Right kidney (tissue), 1 donor: ENCODE measurements around the gene COA1.
A peak's percentile ranks its signal among the peaks of the same experiment; 100 is the strongest.
"Not testable (repeated sequence)": the region's sequence is repeated elsewhere in the genome, so short reads cannot be mapped to it uniquely, and the experiment has no call there.

Source experiments
- DNase-seq: peaks from one replicate; pipeline ENCODE4 v3.0.0-alpha.2; 2016

Gene COA1

GRCh38 chr7:43758822-43759683 lies 29.7 kb upstream of the COA1 start:
- peak; percentile 90 for DNase-seq

- peak; percentile 73 for DNase-seq
Observed at GRCh38 chr7:43758029-43758821, 28.9 kb upstream of the COA1 start, which contains the start of gene BLVRA. Gene BLVRA, plus strand, starts transcription at chr7:43758680. Its CDS starts 12,479 bp downstream, at chr7:43771159.

- DNase-seq = no peak
Observed at GRCh38 chr7:43757073-43757720, 27.9 kb upstream of the COA1 start.

- DNase-seq = no peak
Observed at GRCh38 chr7:43756368-43757072, 27.2 kb upstream of the COA1 start.

- DNase-seq = no peak
Observed at GRCh38 chr7:43754596-43754995, 25.3 kb upstream of the COA1 start.

- no peak for DNase-seq
Observed at GRCh38 chr7:43753843-43754242, 24.5 kb upstream of the COA1 start.

- no peak for DNase-seq
Observed at GRCh38 chr7:43753271-43753810, 24.0 kb upstream of the COA1 start.

- no peak for DNase-seq
Observed at GRCh38 chr7:43752411-43752810, 23.1 kb upstream of the COA1 start.

GRCh38 chr7:43750016-43750887 lies 20.9 kb upstream of the COA1 start:
- no peak for DNase-seq

- no peak for DNase-seq
Observed at GRCh38 chr7:43749383-43749940, 20.1 kb upstream of the COA1 start.

GRCh38 chr7:43747328-43748105 lies 18.2 kb upstream of the COA1 start:
- no peak for DNase-seq

- no peak for DNase-seq
Observed at GRCh38 chr7:43742692-43743091, 13.4 kb upstream of the COA1 start.

- no peak for DNase-seq
Observed at GRCh38 chr7:43737467-43738127, 8.3 kb upstream of the COA1 start.

- DNase-seq = no peak
Observed at GRCh38 chr7:43735802-43736603, 6.7 kb upstream of the COA1 start.

- no peak for DNase-seq
Observed at GRCh38 chr7:43735403-43735801, 6.1 kb upstream of the COA1 start.

GRCh38 chr7:43734575-43735332 lies 5.4 kb upstream of the COA1 start:
- DNase-seq = peak; percentile 27

- not testable (repeated sequence) for DNase-seq
Observed at GRCh38 chr7:43731494-43731893, 2.2 kb upstream of the COA1 start.

- no peak for DNase-seq
Observed at GRCh38 chr7:43729924-43730248, 563 bp upstream of the COA1 start.
